ENCODE data around the gene DCST2.
A peak's percentile ranks its signal among the peaks of the same experiment; 100 is the strongest.

Gene DCST2

GRCh38 chr1:155048449-155049334 is 15.1 kb upstream of the DCST2 start:
- DNase-seq, result no peak

- peak; percentile 30 for DNase-seq
Measured at GRCh38 chr1:155044812-155045657, 11.5 kb upstream of the DCST2 start.

GRCh38 chr1:155044365-155044764 is 10.8 kb upstream of the DCST2 start:
- no peak for DNase-seq

- no peak for DNase-seq
Measured at GRCh38 chr1:155043793-155044192, 10.2 kb upstream of the DCST2 start.

- no peak for DNase-seq
Measured at GRCh38 chr1:155043301-155043702, 9.7 kb upstream of the DCST2 start.

- DNase-seq, result no peak
Measured at GRCh38 chr1:155042789-155043188, 9.2 kb upstream of the DCST2 start.

GRCh38 chr1:155040358-155041093 is 6.9 kb upstream of the DCST2 start:
- DNase-seq, result no peak

- no peak for DNase-seq
Measured at GRCh38 chr1:155039308-155039669, 5.7 kb upstream of the DCST2 start.

GRCh38 chr1:155038602-155039307 is 5.2 kb upstream of the DCST2 start:
- DNase-seq, result no peak

GRCh38 chr1:155037851-155038441 is 4.4 kb upstream of the DCST2 start:
- no peak for DNase-seq

- no peak for DNase-seq
Measured at GRCh38 chr1:155037043-155037442, 3.5 kb upstream of the DCST2 start.

- no peak for DNase-seq
Measured at GRCh38 chr1:155035936-155036335, 2.4 kb upstream of the DCST2 start.

- DNase-seq, result no peak
Measured at GRCh38 chr1:155034318-155035208, 982 bp upstream of the DCST2 start.

GRCh38 chr1:155032886-155033285 is 695 bp downstream of the DCST2 start:
- no peak for DNase-seq

- no peak for DNase-seq
Measured at GRCh38 chr1:155030899-155031298, 2.7 kb downstream of the DCST2 start.

GRCh38 chr1:155030243-155030795 is 3.3 kb downstream of the DCST2 start:
- no peak for DNase-seq

- no peak for DNase-seq
Measured at GRCh38 chr1:155029513-155030242, 3.9 kb downstream of the DCST2 start.

- no peak for DNase-seq
Measured at GRCh38 chr1:155026588-155026987, 7.0 kb downstream of the DCST2 start.

GRCh38 chr1:155026154-155026553 is 7.4 kb downstream of the DCST2 start:
- DNase-seq, result no peak

- no peak for DNase-seq
Measured at GRCh38 chr1:155024315-155024714, 9.3 kb downstream of the DCST2 start.
